Bone marrow (tissue), 2 donors: Measurements from ENCODE around the gene CD58.
"Not testable (repeated sequence)": the region's sequence is repeated elsewhere in the genome, so short reads cannot be mapped to it uniquely, and the experiment has no call there.

Experiments
- DNase-seq, 2 donors: peaks; one replicate each; lab custom pipeline; 2025; lab: John Stamatoyannopoulos, UW

Gene CD58, protein sequence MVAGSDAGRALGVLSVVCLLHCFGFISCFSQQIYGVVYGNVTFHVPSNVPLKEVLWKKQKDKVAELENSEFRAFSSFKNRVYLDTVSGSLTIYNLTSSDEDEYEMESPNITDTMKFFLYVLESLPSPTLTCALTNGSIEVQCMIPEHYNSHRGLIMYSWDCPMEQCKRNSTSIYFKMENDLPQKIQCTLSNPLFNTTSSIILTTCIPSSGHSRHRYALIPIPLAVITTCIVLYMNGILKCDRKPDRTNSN

GRCh38 chr1:116570358-116571214 lies at the start of gene CD58:
Gene CD58 (minus strand): TSS chr1:116571026. CDS start chr1:116570972, 54 bp downstream.
- peak; percentile 62 to 95 for DNase-seq

DNA sequence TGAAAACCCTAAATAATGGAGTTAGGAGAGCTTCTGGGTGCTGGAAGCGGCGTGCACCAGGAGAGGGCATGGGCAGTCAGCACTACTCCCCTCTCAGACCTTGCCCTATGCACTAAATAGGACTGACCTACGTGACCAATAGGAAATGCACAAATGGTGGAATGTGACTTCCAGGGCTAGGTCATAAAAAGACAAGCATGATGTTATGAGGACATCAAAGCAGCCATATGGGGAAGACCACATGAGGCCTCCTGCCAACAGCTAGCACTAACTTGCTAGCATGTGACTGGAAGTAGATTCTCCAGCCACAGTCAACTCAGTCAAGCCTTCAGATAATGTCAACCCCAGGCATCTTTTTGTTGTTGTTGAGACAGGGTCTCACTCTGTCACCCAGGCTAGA lies 49.6 kb upstream of the CD58 start:
- DNase-seq: not testable (repeated sequence)

GRCh38 chr1:116619106-116619505 lies 48.3 kb upstream of the CD58 start:
- DNase-seq: not testable (repeated sequence)

DNA sequence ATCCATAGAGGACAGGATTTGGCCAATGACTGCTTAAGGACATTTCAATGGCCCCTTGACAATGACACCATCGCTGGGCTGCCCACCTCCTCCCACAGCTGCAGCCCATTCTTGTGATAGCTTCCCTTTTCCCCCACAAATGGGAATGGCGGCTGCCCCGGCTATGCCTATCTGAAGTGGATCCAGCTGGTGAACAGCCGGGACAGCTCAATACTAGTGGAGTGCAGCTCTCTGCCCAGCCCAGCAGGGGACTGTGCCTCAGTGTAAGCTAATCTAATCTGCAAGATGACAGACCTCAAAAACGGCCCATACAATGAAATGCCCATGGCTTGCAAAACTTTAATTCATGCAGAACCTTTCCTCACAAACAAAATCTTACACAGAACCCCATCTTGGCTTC lies 47.0 kb upstream of the CD58 start:
- DNase-seq: not testable (repeated sequence)

GRCh38 chr1:116613825-116614224 lies 43.0 kb upstream of the CD58 start:
- not testable (repeated sequence) for DNase-seq

GRCh38 chr1:116609801-116610371 lies 39.1 kb upstream of the CD58 start:
- DNase-seq: not testable (repeated sequence)

DNA sequence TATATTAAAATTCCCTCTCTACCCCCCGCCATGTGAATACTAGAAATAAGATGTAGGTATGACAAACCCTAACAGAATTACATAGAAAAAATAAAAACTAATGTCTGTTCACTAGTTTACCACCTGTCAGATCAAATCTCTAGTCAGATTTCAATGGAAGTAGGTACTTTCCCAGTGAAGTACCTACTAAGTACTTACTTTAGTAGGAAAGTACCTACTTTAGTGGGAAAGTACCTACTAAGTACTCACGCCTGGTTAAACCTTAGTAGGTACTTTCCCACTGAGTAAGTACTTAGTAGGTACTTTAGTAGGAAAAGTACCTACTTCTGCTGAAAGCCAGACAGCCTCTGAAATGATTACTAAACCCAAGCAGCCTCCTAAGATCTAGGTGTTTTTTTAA lies 38.0 kb upstream of the CD58 start:
- DNase-seq: not testable (repeated sequence)

DNA sequence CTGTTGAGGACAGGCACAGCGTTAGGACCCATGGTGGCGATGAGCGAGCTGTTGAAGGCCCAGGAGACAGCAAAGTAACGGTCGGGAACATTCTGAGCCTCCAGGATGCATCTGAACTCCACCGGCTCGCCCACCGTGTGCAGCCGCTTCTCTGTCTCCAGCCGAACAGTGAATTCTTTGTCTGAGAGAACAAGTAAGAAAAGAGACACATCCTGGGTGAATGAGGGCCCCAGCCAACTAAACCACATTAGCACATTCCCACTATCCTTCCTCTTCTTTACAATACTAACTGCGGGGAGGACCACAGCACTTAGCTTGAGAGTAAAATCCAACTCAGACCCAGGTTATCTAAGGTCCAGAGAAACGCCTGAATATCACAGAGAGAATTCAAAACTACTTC lies 37.3 kb upstream of the CD58 start:
- DNase-seq: not testable (repeated sequence)

DNA sequence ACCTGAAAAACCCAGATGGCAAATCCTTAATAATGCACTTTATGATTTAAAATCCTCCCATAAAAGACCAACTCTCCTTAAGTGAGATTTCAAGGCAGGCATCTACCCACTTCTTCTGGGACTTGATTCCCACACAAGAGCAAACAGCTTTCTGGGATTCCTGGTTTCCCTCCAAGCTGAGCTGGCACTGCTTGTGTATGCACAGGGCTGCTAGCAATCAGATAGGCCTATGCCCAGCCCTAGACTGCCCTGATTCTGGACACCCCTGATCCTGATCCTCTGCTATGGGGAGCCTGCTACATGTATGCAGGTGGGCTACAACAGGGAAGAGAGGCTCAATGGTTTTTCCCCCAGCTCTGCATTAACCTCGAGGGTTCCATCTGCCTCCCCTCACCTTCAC lies 36.6 kb upstream of the CD58 start:
- not testable (repeated sequence) for DNase-seq

DNA sequence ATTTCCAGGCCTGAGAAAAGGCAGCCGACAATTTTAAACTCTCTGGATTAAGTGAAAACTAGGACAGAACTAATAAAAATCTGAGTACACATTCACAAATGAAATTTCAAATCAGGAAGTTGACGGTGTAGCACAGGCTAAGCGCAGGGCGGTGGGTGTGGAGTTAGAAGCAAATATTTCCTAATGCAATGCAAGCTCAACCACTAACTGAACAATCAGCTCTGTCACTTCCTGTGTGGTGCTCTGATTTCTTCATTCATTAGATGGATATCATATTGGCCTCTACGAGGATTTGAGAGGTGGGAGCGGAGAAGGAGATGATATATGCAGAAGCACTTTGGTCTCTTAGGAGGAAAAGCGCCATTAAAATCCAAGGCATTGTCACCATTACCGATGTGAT lies 35.2 kb upstream of the CD58 start:
- not testable (repeated sequence) for DNase-seq

GRCh38 chr1:116605315-116605714 lies 34.5 kb upstream of the CD58 start:
- DNase-seq: no peak

GRCh38 chr1:116604408-116604807 lies 33.6 kb upstream of the CD58 start:
- not testable (repeated sequence) for DNase-seq

- not testable (repeated sequence) for DNase-seq
Observed at GRCh38 chr1:116603646-116604045, 32.8 kb upstream of the CD58 start.

- DNase-seq: not testable (repeated sequence)
Observed at GRCh38 chr1:116599369-116599768, 28.5 kb upstream of the CD58 start.

DNA sequence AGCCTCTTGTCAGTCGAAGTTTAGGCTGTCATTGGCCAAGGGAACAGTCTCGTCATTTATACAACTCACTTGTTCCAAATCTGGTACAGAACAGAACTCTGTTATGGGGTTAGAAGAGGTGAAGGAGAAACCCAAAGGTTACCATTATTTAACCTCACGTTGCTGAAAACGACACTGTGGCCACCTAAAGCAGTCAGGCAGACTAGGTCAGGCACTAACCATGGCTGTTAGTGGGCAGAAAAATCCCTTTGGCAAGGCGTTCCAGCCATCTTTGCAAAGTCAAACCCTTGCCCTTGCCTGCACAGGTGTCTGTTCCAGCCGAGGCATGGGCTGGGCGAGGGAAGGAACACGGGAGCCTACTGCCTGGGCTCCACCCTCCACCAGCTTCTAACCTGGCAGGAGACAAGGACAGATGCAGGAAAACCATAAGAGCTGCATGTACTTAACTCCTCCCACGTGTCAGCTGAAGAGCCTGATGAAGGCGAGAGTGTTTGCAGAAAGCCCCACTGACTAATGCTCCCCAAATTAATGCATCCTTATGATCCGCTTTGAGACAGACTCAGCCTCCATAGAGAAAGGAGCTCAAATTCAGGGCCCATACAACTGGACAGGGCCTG lies 27.7 kb upstream of the CD58 start:
- not testable (repeated sequence) for DNase-seq

- DNase-seq: not testable (repeated sequence)
Observed at GRCh38 chr1:116597388-116597787, 26.6 kb upstream of the CD58 start.

GRCh38 chr1:116596742-116597307 lies 26.0 kb upstream of the CD58 start:
- not testable (repeated sequence) for DNase-seq

- peak in 1 of 2 donors; percentile 23 for DNase-seq
Observed at GRCh38 chr1:116595946-116596741, 25.3 kb upstream of the CD58 start.

- not testable (repeated sequence) for DNase-seq
Observed at GRCh38 chr1:116595065-116595840, 24.4 kb upstream of the CD58 start.

DNA sequence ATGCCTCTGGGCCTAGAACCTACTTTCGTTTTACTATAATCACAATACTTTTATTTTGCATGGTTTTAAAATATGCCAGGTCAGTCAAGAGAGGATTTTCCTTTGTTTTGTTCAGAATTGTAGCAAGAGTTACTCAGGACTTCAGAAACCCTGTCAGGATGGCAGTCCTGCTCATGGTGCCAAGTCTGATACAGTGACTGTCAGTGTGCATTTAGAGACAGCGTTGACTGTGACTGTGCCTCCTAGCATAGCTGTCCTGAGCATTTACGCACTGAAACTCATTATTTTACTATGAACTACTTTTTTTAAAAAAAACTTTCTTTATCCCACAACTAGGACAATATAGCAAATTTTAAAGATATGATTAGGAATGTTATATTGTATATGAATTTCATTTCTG lies 23.2 kb upstream of the CD58 start:
- DNase-seq: not testable (repeated sequence)
